ENCODE measurements around the gene PTH2R. TPM values are rescaled to one million over a fixed set of nuclear protein-coding genes. Genes with fewer than 3 reads are reported as not detected.

PTH2R gene, protein sequence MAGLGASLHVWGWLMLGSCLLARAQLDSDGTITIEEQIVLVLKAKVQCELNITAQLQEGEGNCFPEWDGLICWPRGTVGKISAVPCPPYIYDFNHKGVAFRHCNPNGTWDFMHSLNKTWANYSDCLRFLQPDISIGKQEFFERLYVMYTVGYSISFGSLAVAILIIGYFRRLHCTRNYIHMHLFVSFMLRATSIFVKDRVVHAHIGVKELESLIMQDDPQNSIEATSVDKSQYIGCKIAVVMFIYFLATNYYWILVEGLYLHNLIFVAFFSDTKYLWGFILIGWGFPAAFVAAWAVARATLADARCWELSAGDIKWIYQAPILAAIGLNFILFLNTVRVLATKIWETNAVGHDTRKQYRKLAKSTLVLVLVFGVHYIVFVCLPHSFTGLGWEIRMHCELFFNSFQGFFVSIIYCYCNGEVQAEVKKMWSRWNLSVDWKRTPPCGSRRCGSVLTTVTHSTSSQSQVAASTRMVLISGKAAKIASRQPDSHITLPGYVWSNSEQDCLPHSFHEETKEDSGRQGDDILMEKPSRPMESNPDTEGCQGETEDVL
- not detected in 2 replicates for total RNA-seq
- long read RNA-seq, result 0 reads

DNA sequence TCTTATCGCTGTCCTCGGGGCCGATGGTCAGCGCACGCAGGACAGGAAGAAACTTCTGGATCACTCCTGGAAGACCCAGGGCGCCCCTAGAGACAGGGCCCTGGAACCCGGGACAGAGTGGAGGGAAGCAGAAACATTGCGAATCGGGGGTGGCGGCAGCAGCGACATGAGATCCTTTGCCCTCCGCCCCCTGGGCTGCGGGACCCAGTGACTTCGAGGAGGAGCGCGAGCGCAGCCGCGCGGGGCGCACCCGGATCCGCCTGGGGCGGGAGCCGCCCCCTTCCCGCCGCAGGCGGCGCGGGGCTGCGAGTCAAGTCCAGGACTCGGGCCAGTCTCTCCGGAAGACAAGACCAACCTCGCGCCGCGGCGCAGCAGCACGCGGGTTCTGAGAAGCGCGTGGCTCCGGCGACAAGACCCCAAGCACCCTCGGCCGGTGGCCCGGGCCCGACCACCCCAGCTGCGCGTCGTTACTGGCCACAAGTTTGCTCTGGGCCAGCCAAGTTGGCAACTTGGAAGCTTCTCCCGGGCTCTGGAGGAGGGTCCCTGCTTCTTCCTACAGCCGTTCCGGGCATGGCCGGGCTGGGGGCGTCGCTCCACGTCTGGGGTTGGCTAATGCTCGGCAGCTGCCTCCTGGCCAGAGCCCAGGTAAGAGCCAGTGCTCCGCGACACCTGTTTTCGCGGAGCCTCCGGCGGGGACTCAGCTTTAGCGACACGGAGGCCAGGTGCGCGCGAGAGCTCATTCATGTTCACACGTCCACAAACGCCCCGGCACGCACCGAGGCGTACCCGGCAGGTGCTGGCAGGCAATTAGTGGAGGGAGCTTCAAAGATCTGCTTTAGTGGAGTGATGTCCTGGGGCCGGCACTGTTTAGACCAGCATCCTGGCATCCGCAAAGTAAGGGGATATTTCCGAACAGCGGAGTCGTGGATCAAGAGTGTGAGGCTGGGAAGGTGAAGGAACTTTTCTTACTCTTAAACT, at the start of gene PTH2R:
TSS of gene PTH2R (plus strand) at position 319 of the 978 bp plus-strand sequence. CDS start at position 571, 252 bp downstream.
- no peaks in the 10 kb centered on the region for H3K36me3 Mint-ChIP-seq (ENCODE audit: low read depth)
- H3K9me3 Mint-ChIP-seq, result no peaks in the 10 kb centered on the region
- peak within 1 kb of the TSS; percentile 57 for H3K4me3 Mint-ChIP-seq
- peaks cover 8% of the 10 kb centered on the region for H3K4me1 Mint-ChIP-seq
- H3K27me3 Mint-ChIP-seq (ENCODE audit: low read depth), result peaks cover 59% of the 10 kb centered on the region
- H3K27ac Mint-ChIP-seq (ENCODE audit: unreplicated experiment), result no peak within 1 kb of the TSS
- no peak for DNase-seq (ENCODE audit: low read depth, low spot score)
- no peak for TF ChIP-seq CTCF (conservative IDR thresholded peaks at IDR 0.05)

DNA sequence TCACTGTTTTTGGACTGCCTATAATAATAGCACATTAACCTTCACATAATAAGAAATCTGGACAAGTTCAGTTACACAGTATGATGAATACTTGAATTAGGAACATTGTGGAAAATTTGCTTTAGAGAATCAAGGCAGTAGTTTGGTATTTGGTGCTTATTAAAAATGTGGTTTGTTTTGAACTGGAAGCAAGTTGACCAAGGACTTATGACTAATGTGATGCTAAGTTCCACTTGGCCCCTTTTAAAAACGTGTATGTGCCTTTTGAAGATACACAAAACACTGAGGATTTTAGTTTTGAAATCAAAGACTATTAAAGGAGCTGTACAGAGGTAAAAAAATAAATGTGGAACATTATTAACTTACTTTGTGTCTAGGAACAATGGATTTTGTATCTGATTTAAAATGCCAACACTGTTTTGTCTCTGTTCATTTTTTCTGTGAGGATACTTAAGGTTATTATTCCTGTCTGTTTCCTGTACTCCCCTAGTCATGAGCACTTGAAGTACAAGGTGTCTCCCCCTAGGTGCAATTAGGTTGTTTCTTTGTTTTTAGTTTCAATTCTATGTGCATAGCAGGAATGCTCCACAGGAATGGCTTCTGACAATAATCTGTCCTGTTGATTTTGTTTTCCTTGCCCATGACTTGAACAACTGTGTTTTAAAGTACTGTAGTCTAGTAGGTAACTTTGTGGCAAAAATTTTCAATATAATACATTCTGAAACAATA, 49.6 kb upstream of the PTH2R start:
- Mint-ChIP-seq H3K36me3 (ENCODE audit: low read depth) (peaks cover 17% of the 10 kb centered on the region), H3K4me3 (no peak overlapping the region), H3K27ac (ENCODE audit: unreplicated experiment) (peak overlapping the region; percentile 8), H3K9me3 (peaks cover 2% of the 10 kb centered on the region), H3K27me3 (ENCODE audit: low read depth) (no peaks in the 10 kb centered on the region), H3K4me1 (peaks cover 11% of the 10 kb centered on the region)
- no peak for TF ChIP-seq CTCF (conservative IDR thresholded peaks at IDR 0.05)
- DNase-seq (ENCODE audit: low read depth, low spot score), result no peak

- Mint-ChIP-seq H3K4me1 (peaks cover 11% of the 10 kb centered on the region), H3K4me3 (no peak overlapping the region), H3K27me3 (ENCODE audit: low read depth) (no peaks in the 10 kb centered on the region), H3K9me3 (peaks cover 7% of the 10 kb centered on the region), H3K27ac (ENCODE audit: unreplicated experiment) (peak overlapping the region; percentile 89), H3K36me3 (ENCODE audit: low read depth) (peaks cover 13% of the 10 kb centered on the region)
- no peak for TF ChIP-seq CTCF (conservative IDR thresholded peaks at IDR 0.05)
- DNase-seq (ENCODE audit: low read depth, low spot score), result no peak
Observed at GRCh38 chr2:208358758-208359631, 47.6 kb upstream of the PTH2R start.

DNA sequence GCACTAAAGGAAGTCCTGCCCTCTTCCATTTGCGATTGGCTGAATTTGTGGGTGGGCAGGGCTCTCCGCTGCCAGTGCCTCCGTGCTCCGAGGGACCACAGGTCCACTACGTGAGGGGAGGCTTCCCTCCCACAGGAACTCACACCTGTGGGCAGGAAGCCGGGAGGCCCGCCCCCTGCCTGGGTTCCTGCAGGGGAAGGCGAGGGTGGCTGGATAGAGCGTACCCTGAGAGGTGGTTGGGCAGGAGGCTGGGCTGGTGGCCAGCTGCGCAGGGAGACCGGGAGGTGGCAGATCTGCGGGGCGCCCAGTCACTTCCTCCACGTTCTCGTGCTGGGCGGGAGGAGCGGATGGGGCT, 47.0 kb upstream of the PTH2R start:
- TF ChIP-seq CTCF (conservative IDR thresholded peaks at IDR 0.05), result no peak
- Mint-ChIP-seq H3K36me3 (ENCODE audit: low read depth) (peaks cover 18% of the 10 kb centered on the region), H3K27ac (ENCODE audit: unreplicated experiment) (no peak overlapping the region), H3K9me3 (peaks cover 11% of the 10 kb centered on the region), H3K27me3 (ENCODE audit: low read depth) (no peaks in the 10 kb centered on the region), H3K4me3 (no peak overlapping the region), H3K4me1 (peaks cover 11% of the 10 kb centered on the region)
- DNase-seq (ENCODE audit: low read depth, low spot score), result no peak

Data from neural crest cell (in vitro differentiated cells).